ENCODE data around the gene CORO1C. TPM values are rescaled to one million over a fixed set of nuclear protein-coding genes. Genes with fewer than 3 reads are reported as not detected.
A peak's percentile ranks its signal among the peaks of the same experiment; 100 is the strongest.

Gene CORO1C
- total and polyA plus RNA-seq, 9 of the 15 experiments (the other 6 are each of a cell fraction or from before 2014, with no cell fraction given), result 55.2 to 280 (median 150) TPM

DNA sequence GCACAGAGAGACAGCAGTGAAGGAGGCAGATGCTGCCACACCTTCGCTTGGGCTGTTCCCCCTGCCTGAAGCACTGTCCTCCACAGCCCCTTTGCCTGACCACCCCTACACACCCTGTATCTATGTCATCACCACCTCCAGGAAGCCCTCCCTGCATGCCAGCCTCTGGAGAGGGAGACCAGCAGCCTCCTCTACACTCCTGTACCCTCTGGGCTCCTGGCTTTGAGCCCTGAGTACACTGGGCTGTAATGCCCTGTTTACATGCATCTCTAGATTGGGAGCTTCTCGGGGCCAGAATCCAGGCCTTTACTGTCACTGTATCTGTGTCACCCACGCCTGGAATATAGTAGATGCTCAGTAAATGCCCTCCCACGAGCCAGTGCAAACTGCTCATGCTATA lies 127.6 kb downstream of the CORO1C start:
- Histone ChIP-seq H3K4me1 (replicated peaks in 1 of 2; ENCODE audit: control insufficient read depth in 2 of 2, insufficient read depth in 2 of 2, low read length in 2 of 2) (peaks cover 0 to 3% of the 10 kb centered on the region in 2 experiments; a peak in 3 of 5 replicates), H3K9me3 (replicated peaks; ENCODE audit: control insufficient read depth, insufficient read depth, low read depth, low read length) (no peaks in the 10 kb centered on the region), H3K4me3 (no peak overlapping the region), H4K20me1 (replicated peaks; ENCODE audit: control insufficient read depth, insufficient read depth, low read length) (peaks cover 6% of the 10 kb centered on the region; the same call in 1 of the 2 replicates), H3K27ac (ENCODE audit: extremely low read depth, low read depth, low read length) (no peak overlapping the region), H3K4me2 (ENCODE audit: insufficient read depth, low read length) (no peak overlapping the region), H3K9ac (ENCODE audit: insufficient read depth in 1 of 2, low read depth in 2 of 2, low read length in 2 of 2) (0 out of 4 replicates have a peak overlapping the region, but pooled peaks of 1 of the 2 experiments have one; percentile 29), H2AFZ (ENCODE audit: low read depth, low read length) (no peak overlapping the region), H3K9me1 (ENCODE audit: control insufficient read depth, insufficient read depth, low read length) (peaks cover 3% of the 10 kb centered on the region), H3K79me2 (ENCODE audit: control insufficient read depth, insufficient read depth, low read length) (no peaks in the 10 kb centered on the region), H3K36me3 (ENCODE audit: control insufficient read depth, insufficient read depth, low read length) (no peaks in the 10 kb centered on the region), H3K27me3 (ENCODE audit: control insufficient read depth in 2 of 2, insufficient read depth in 2 of 2, low read length in 2 of 2) (no peaks in the 10 kb centered on the region)
- 10% methylated on average over 4 of the region's 4 CpGs for WGBS (ENCODE audit: insufficient coverage, low coverage, missing lambda C conversion rate)
- no TSS peak for BruUV-seq (replicated peaks)
- DNase-seq (ENCODE audit: extremely low read depth in 1 of 4, low spot score in 3 of 4) (no peak), ATAC-seq (no peak), FAIRE-seq (no peak)
- in situ Hi-C loops (cut with MboI), result no loop called here
- ChIA-PET POLR2A (interaction anchor here (0.7 to 1.0 kb wide), 2 partner anchors 18 to 24 kb away, joined by 3 read pairs; no protein-coding TSS in a partner anchor), CTCF (ENCODE audit: low intra/inter-chr PET ratio) (no interaction called here)
- TF ChIP-seq, protein P1, sequence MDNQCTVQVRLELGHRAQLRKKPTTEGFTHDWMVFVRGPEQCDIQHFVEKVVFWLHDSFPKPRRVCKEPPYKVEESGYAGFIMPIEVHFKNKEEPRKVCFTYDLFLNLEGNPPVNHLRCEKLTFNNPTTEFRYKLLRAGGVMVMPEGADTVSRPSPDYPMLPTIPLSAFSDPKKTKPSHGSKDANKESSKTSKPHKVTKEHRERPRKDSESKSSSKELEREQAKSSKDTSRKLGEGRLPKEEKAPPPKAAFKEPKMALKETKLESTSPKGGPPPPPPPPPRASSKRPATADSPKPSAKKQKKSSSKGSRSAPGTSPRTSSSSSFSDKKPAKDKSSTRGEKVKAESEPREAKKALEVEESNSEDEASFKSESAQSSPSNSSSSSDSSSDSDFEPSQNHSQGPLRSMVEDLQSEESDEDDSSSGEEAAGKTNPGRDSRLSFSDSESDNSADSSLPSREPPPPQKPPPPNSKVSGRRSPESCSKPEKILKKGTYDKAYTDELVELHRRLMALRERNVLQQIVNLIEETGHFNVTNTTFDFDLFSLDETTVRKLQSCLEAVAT (IDR thresholded peaks at IDR 0.05), result no peak
- peak; percentile 89 for TF ChIP-seq ZFP36 (IDR thresholded peaks at IDR 0.05; ENCODE audit: low read depth, low read length, partially characterized antibody)
- intact Hi-C loops (cut with micrococcal nuclease), result no loop called here

DNA sequence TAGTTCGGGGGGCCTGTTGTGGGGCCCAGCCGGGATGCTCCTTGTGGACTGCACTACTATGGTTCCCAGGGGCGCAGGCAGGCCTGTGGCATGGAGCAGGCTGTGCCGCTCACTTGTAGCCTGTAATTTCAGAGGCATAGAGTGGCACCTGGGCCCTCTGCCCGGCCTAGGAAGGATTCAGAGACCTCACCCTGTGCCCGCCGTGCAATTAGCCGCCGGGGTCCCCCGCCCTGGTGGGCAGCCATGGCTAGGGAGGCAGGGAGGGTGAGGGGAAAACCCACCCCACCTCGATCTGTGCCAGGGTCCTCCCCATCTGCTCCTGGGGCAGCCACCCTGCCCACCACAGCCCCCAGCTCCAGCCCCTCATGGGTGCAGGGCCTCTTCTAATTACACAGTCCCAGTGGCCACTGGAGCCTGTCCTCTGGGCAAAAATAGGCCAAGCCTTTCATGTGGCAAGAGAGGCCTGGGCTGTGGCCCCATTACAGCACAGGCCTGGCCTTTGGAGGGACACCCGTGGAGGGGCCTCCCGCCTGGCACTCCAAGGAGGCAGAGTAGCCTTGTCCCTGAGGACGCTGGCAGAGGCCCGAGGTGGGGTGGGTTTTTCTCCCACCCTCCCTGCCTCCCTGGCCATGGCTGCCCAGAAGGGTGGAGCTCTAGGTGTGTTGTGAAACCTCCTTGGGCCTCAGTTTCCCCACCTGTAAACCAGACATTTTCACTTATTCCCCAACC lies 128.2 kb downstream of the CORO1C start:
- no peak overlapping the region for H3K27ac ChIP-seq (ENCODE audit: extremely low read depth, low read depth, low read length)
- POLR2A ChIA-PET, result no interaction called here
- in situ Hi-C loops (cut with MboI) (no loop called here), intact Hi-C loops (cut with micrococcal nuclease) (no loop called here)
- BruUV-seq (replicated peaks), result no TSS peak
- ATAC-seq (no peak), FAIRE-seq (no peak), DNase-seq (ENCODE audit: extremely low read depth in 1 of 4, low spot score in 3 of 4) (no peak)
- no peak overlapping the region for H3K4me3 ChIP-seq
- no peak overlapping the region for H2AFZ ChIP-seq (ENCODE audit: low read depth, low read length)
- CTCF ChIA-PET (ENCODE audit: low intra/inter-chr PET ratio), result no interaction called here
- H3K4me1 ChIP-seq (replicated peaks in 1 of 2; ENCODE audit: control insufficient read depth in 2 of 2, insufficient read depth in 2 of 2, low read length in 2 of 2), result no peaks in the 10 kb centered on the region; a peak in 2 of 5 replicates
- H3K36me3 ChIP-seq (ENCODE audit: control insufficient read depth, insufficient read depth, low read length), result no peaks in the 10 kb centered on the region
- H3K79me2 ChIP-seq (ENCODE audit: control insufficient read depth, insufficient read depth, low read length), result no peaks in the 10 kb centered on the region
- H4K20me1 ChIP-seq (replicated peaks; ENCODE audit: control insufficient read depth, insufficient read depth, low read length), result peaks cover 6% of the 10 kb centered on the region; the same call in 1 of the 2 replicates
- WGBS (ENCODE audit: insufficient coverage, low coverage, missing lambda C conversion rate), result 31% methylated on average over 11 of the region's 15 CpGs
- no peaks in the 10 kb centered on the region for H3K27me3 ChIP-seq (ENCODE audit: control insufficient read depth in 2 of 2, insufficient read depth in 2 of 2, low read length in 2 of 2)
- no peaks in the 10 kb centered on the region for H3K9me3 ChIP-seq (replicated peaks; ENCODE audit: control insufficient read depth, insufficient read depth, low read depth, low read length)
- no peak overlapping the region for H3K4me2 ChIP-seq (ENCODE audit: insufficient read depth, low read length)
- H3K9me1 ChIP-seq (ENCODE audit: control insufficient read depth, insufficient read depth, low read length), result peaks cover 6% of the 10 kb centered on the region
- 0 out of 4 replicates have a peak overlapping the region, but pooled peaks of 1 of the 2 experiments have one; percentile 29 for H3K9ac ChIP-seq (ENCODE audit: insufficient read depth in 1 of 2, low read depth in 2 of 2, low read length in 2 of 2)
- no peak for TF ChIP-seq SRSF3 (IDR thresholded peaks at IDR 0.05; ENCODE audit: insufficient read depth, low read length)
- TF ChIP-seq ATF4 (CRISPR knock-in tag; IDR thresholded peaks at IDR 0.05), result no peak
- TF ChIP-seq ZC3H8 (IDR thresholded peaks at IDR 0.05), result no peak
- no peak for TF ChIP-seq BCOR (IDR thresholded peaks at IDR 0.05)
- no peak for TF ChIP-seq BACH1 (tag; IDR thresholded peaks at IDR 0.05)
- TF ChIP-seq ZEB2 (IDR thresholded peaks at IDR 0.05), result no peak
- no peak for TF ChIP-seq TAF1 (IDR thresholded peaks at IDR 0.05; ENCODE audit: control insufficient read depth, extremely low read depth, insufficient read depth, low read length, severe bottlenecking)
- TF ChIP-seq CLOCK (CRISPR knock-in tag; IDR thresholded peaks at IDR 0.05; ENCODE audit: borderline replicate concordance), result no peak
